Stimulated activated CD4-positive, alpha-beta T cell treated with anti-CD3 and anti-CD28 coated beads, Interleukin-15, amount 100 ng/mL, for 24 hours (primary cell): ENCODE results near the gene DGCR8.
A peak's percentile ranks its signal among the peaks of the same experiment; 100 is the strongest.

Experiments used
- DNase-seq: peaks from one replicate; pipeline ENCODE4 v3.0.0-alpha.2; 2020

The DGCR8 gene

GRCh38 chr22:20092477-20092854, 12.4 kb downstream of the DGCR8 start:
- DNase-seq = no peak

GRCh38 chr22:20093418-20094196, 13.6 kb downstream of the DGCR8 start:
- no peak for DNase-seq

GRCh38 chr22:20094197-20094807, 14.3 kb downstream of the DGCR8 start:
- DNase-seq = no peak

- peak; percentile 64 for DNase-seq
These were observed 15.5 kb downstream of the DGCR8 start for GRCh38 chr22:20095521-20095920.

GRCh38 chr22:20096574-20097420, 16.8 kb downstream of the DGCR8 start:
- no peak for DNase-seq

GRCh38 chr22:20099099-20099711, 19.2 kb downstream of the DGCR8 start:
- DNase-seq = no peak

GRCh38 chr22:20101638-20102037, 21.6 kb downstream of the DGCR8 start:
- DNase-seq = no peak

GRCh38 chr22:20102203-20102780, 22.3 kb downstream of the DGCR8 start:
- no peak for DNase-seq

- DNase-seq = no peak
These were observed 25.6 kb downstream of the DGCR8 start for GRCh38 chr22:20105456-20106204.

- no peak for DNase-seq
These were observed 26.3 kb downstream of the DGCR8 start for GRCh38 chr22:20106205-20106848.

- no peak for DNase-seq
These were observed 26.8 kb downstream of the DGCR8 start for GRCh38 chr22:20106849-20107237.

- DNase-seq = no peak
These were observed 27.4 kb downstream of the DGCR8 start for GRCh38 chr22:20107471-20107901.

- no peak for DNase-seq
These were observed 28.1 kb downstream of the DGCR8 start for GRCh38 chr22:20107951-20108756.

GRCh38 chr22:20108757-20109230, 28.8 kb downstream of the DGCR8 start:
- no peak for DNase-seq

- DNase-seq = no peak
These were observed 29.6 kb downstream of the DGCR8 start for GRCh38 chr22:20109411-20110358.

- no peak for DNase-seq
These were observed 30.4 kb downstream of the DGCR8 start for GRCh38 chr22:20110359-20110985.

GRCh38 chr22:20111045-20111688, 31.1 kb downstream of the DGCR8 start:
- DNase-seq = peak; percentile 57
